HG03175 (cell line): ENCODE data around the gene ROBO1.
"Not testable (repeated sequence)": the region's sequence is repeated elsewhere in the genome, so short reads cannot be mapped to it uniquely, and the experiment has no call there.

Source experiments
- ATAC-seq: cut with Tn5 transposase; IDR thresholded peaks from one replicate; pipeline ENCODE4 v1.9.1; 2021; ENCODE audit warnings: mild to moderate bottlenecking, moderate library complexity; ENCODE audit not compliant: unreplicated experiment

Gene ROBO1

GRCh38 chr3:78764634-78765033 lies 1003.2 kb downstream of the ROBO1 start:
- ATAC-seq: no peak

GRCh38 chr3:78762121-78762520 lies 1005.7 kb downstream of the ROBO1 start:
- no peak for ATAC-seq

GRCh38 chr3:78761126-78761525 lies 1006.7 kb downstream of the ROBO1 start:
- no peak for ATAC-seq

- ATAC-seq: no peak
These were observed 1010.1 kb downstream of the ROBO1 start for GRCh38 chr3:78757731-78758130.

GRCh38 chr3:78754066-78754743 lies 1013.6 kb downstream of the ROBO1 start:
- ATAC-seq: no peak

GRCh38 chr3:78751266-78751665 lies 1016.5 kb downstream of the ROBO1 start:
- no peak for ATAC-seq

- ATAC-seq: not testable (repeated sequence)
These were observed 1017.5 kb downstream of the ROBO1 start for GRCh38 chr3:78750291-78750690.

GRCh38 chr3:78749056-78749455 lies 1018.7 kb downstream of the ROBO1 start:
- ATAC-seq: no peak

- no peak for ATAC-seq
These were observed 1022.0 kb downstream of the ROBO1 start for GRCh38 chr3:78745847-78746246.

GRCh38 chr3:78742491-78742890 lies 1025.3 kb downstream of the ROBO1 start:
- no peak for ATAC-seq

- ATAC-seq: no peak
These were observed 1025.8 kb downstream of the ROBO1 start for GRCh38 chr3:78742041-78742440.

GRCh38 chr3:78741066-78741645 lies 1026.6 kb downstream of the ROBO1 start:
- no peak for ATAC-seq

- ATAC-seq: no peak
These were observed 1029.0 kb downstream of the ROBO1 start for GRCh38 chr3:78738833-78739232.

GRCh38 chr3:78737988-78738387 lies 1029.8 kb downstream of the ROBO1 start:
- no peak for ATAC-seq

- ATAC-seq: no peak
These were observed 1030.9 kb downstream of the ROBO1 start for GRCh38 chr3:78736863-78737262.

- no peak for ATAC-seq
These were observed 1033.7 kb downstream of the ROBO1 start for GRCh38 chr3:78734048-78734637.

GRCh38 chr3:78732893-78733292 lies 1034.9 kb downstream of the ROBO1 start:
- no peak for ATAC-seq

GRCh38 chr3:78732471-78732870 lies 1035.3 kb downstream of the ROBO1 start:
- no peak for ATAC-seq

- ATAC-seq: no peak
These were observed 1037.9 kb downstream of the ROBO1 start for GRCh38 chr3:78729946-78730345.

- ATAC-seq: no peak
These were observed 1039.2 kb downstream of the ROBO1 start for GRCh38 chr3:78728406-78729145.

- ATAC-seq: no peak
These were observed 1041.3 kb downstream of the ROBO1 start for GRCh38 chr3:78726545-78726944.
